Loucy (cell line): ENCODE data around the gene NADSYN1.

Experiments
- H2AFZ ChIP-seq: fragments of 200-600 bp; sonication (generic); 2 replicates; pipeline ENCODE4 v1.6.0; 2016; ENCODE audit warnings: antibody characterized with exemption, mild to moderate bottlenecking, low read length, moderate library complexity
- H3F3A ChIP-seq: fragments of 200-600 bp; 2 replicates; pipeline ENCODE4 v1.6.0; 2016; ENCODE audit warnings: antibody characterized with exemption, low read depth, mild to moderate bottlenecking
- H3K27me3 ChIP-seq: fragments of 200-600 bp; sonication (generic); 2 replicates; pipeline ENCODE4 v1.6.1; 2014; ENCODE audit warnings: low read length, mild to moderate bottlenecking; ENCODE audit not compliant: insufficient read depth, poor library complexity, severe bottlenecking
- H3K36me3 ChIP-seq: fragments of 200-600 bp; sonication (generic); 2 replicates; pipeline ENCODE4 v1.6.1; 2016; ENCODE audit warnings: low read length; ENCODE audit not compliant: insufficient read depth
- H3K4me1 ChIP-seq: fragments of 200-600 bp; sonication (generic); 2 replicates; pipeline ENCODE4 v1.5.1; 2014; ENCODE audit warnings: low read length, mild to moderate bottlenecking; ENCODE audit not compliant: insufficient read depth, poor library complexity, severe bottlenecking
- H3K4me2 ChIP-seq: fragments of 200-600 bp; sonication (generic); 2 replicates; pipeline ENCODE4 v1.6.0; 2014; ENCODE audit warnings: antibody characterized with exemption, low read length, low read depth, mild to moderate bottlenecking; ENCODE audit not compliant: poor library complexity, severe bottlenecking
- H3K4me3 ChIP-seq: fragments of 200-600 bp; sonication (generic); 2 replicates; pipeline ENCODE4 v1.5.1; 2014; ENCODE audit warnings: low read length, mild to moderate bottlenecking, mixed read lengths; ENCODE audit not compliant: poor library complexity, severe bottlenecking
- H3K79me2 ChIP-seq: fragments of 200-600 bp; sonication (generic); 2 replicates; pipeline ENCODE4 v1.6.1; 2014; ENCODE audit warnings: low read length; ENCODE audit not compliant: insufficient read depth
- H3K9ac ChIP-seq: fragments of 200-600 bp; sonication (generic); 2 replicates; pipeline ENCODE4 v1.6.0; 2014; ENCODE audit warnings: mild to moderate bottlenecking, low read depth, low read length, moderate library complexity; ENCODE audit not compliant: poor library complexity, severe bottlenecking
- H3K9me2 ChIP-seq: fragments of 200-600 bp; sonication (generic); replicated peaks from 2 replicates; pipeline ENCODE4 v1.6.1; 2016; ENCODE audit warnings: low read depth, low read length, mixed read lengths
- H3K9me3 ChIP-seq: fragments of 200-600 bp; sonication (generic); 2 replicates; pipeline ENCODE4 v1.6.1; 2014; ENCODE audit warnings: mild to moderate bottlenecking, antibody characterized with exemption, low read length, low read depth; ENCODE audit not compliant: insufficient read depth
- H4K20me1 ChIP-seq: fragments of 200-600 bp; sonication (generic); 2 replicates; pipeline ENCODE4 v1.6.0; 2014; ENCODE audit warnings: antibody characterized with exemption, low read length, mild to moderate bottlenecking; ENCODE audit not compliant: insufficient read depth, poor library complexity, severe bottlenecking
- EZH2phosphoT487 ChIP-seq: fragments of 200-600 bp; IDR thresholded peaks from 2 replicates; pipeline ENCODE4 v1.6.1; 2018; ENCODE audit warnings: antibody characterized with exemption, mild to moderate bottlenecking, moderate library complexity, borderline replicate concordance
- TF ChIP-seq, protein P1 (sequence below): fragments of 200-600 bp; sonication (generic); conservative IDR thresholded peaks from 2 replicates; pipeline ENCODE4 v1.5.1; 2014; ENCODE audit warnings: mild to moderate bottlenecking, antibody characterized with exemption, low read length

Gene NADSYN1

DNA sequence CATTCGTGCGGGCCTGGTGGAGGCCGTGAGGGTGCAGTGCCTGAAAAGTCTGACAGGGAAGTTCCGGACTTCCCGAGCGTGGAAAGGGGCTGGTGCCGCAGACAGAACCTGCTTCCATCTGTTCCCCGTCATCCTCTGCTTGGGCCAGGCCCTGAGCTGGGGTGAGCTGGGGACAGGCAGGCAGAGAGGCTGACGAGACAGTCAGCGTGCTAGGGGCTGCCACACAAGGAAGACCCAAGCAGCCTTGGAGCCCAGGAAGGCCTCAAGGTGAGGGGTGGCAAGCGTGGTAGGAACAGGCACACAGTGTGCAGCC, 25.5 kb downstream of the NADSYN1 start:
- no peak overlapping the region for H3K9ac ChIP-seq
- no peak overlapping the region for H3K4me2 ChIP-seq
- H3K79me2 ChIP-seq, result no peaks in the 10 kb centered on the region
- H3K4me3 ChIP-seq, result no peak overlapping the region
- H3K9me3 ChIP-seq, result no peaks in the 10 kb centered on the region
- H2AFZ ChIP-seq, result no peak overlapping the region
- H4K20me1 ChIP-seq, result no peaks in the 10 kb centered on the region
- peaks cover 77% of the 10 kb centered on the region; the same call in 1 of the 2 replicates for H3K36me3 ChIP-seq
- no peaks in the 10 kb centered on the region for H3F3A ChIP-seq
- H3K27me3 ChIP-seq, result no peaks in the 10 kb centered on the region
- no peaks in the 10 kb centered on the region for H3K4me1 ChIP-seq
- TF ChIP-seq, protein P1, sequence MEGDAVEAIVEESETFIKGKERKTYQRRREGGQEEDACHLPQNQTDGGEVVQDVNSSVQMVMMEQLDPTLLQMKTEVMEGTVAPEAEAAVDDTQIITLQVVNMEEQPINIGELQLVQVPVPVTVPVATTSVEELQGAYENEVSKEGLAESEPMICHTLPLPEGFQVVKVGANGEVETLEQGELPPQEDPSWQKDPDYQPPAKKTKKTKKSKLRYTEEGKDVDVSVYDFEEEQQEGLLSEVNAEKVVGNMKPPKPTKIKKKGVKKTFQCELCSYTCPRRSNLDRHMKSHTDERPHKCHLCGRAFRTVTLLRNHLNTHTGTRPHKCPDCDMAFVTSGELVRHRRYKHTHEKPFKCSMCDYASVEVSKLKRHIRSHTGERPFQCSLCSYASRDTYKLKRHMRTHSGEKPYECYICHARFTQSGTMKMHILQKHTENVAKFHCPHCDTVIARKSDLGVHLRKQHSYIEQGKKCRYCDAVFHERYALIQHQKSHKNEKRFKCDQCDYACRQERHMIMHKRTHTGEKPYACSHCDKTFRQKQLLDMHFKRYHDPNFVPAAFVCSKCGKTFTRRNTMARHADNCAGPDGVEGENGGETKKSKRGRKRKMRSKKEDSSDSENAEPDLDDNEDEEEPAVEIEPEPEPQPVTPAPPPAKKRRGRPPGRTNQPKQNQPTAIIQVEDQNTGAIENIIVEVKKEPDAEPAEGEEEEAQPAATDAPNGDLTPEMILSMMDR, result no peak
- TF ChIP-seq EZH2phosphoT487, result no peak
- no peaks in the 10 kb centered on the region for H3K9me2 ChIP-seq

- Histone ChIP-seq H3K4me1 (no peaks in the 10 kb centered on the region), H3K9ac (no peak overlapping the region), H3F3A (no peaks in the 10 kb centered on the region), H3K36me3 (peaks cover 79% of the 10 kb centered on the region; the same call in 1 of the 2 replicates), H2AFZ (no peak overlapping the region), H4K20me1 (no peaks in the 10 kb centered on the region), H3K9me2 (no peaks in the 10 kb centered on the region), H3K27me3 (no peaks in the 10 kb centered on the region), H3K9me3 (no peaks in the 10 kb centered on the region), H3K4me2 (no peak overlapping the region), H3K79me2 (no peaks in the 10 kb centered on the region), H3K4me3 (no peak overlapping the region)
- TF ChIP-seq, protein P1, result no peak
- TF ChIP-seq EZH2phosphoT487, result no peak
Measured at GRCh38 chr11:71481101-71481960, 28.3 kb downstream of the NADSYN1 start.

- Histone ChIP-seq H3K36me3 (peaks cover 70% of the 10 kb centered on the region; the same call in 1 of the 2 replicates), H3K79me2 (no peaks in the 10 kb centered on the region)
Measured at GRCh38 chr11:71482216-71482615, 29.2 kb downstream of the NADSYN1 start.

More at GRCh38 chr11:71482216-71482615, 29.2 kb downstream of the NADSYN1 start:
- no peaks in the 10 kb centered on the region for H3K9me2 ChIP-seq
- TF ChIP-seq EZH2phosphoT487, result no peak
- TF ChIP-seq, protein P1, result no peak
- H3F3A ChIP-seq, result no peaks in the 10 kb centered on the region
- no peaks in the 10 kb centered on the region for H3K9me3 ChIP-seq
- no peaks in the 10 kb centered on the region for H3K27me3 ChIP-seq
- H3K4me1 ChIP-seq, result no peaks in the 10 kb centered on the region
- no peaks in the 10 kb centered on the region for H4K20me1 ChIP-seq
- no peak overlapping the region for H3K4me2 ChIP-seq
- no peak overlapping the region for H3K4me3 ChIP-seq
- no peak overlapping the region for H3K9ac ChIP-seq
- no peak overlapping the region for H2AFZ ChIP-seq
